ENCODE results near the gene CAMK1D. TPM values are rescaled to one million over a fixed set of nuclear protein-coding genes. Genes with fewer than 3 reads are reported as not detected.

The CAMK1D gene
- total RNA-seq, 3 donors from 2014 or later: 4.4 to 17.3 (median 5.2) TPM

GRCh38 chr10:12635127-12635541, 285.8 kb downstream of the CAMK1D start:
- Histone ChIP-seq H3K4me1 (no peaks in the 10 kb centered on the region), H3K9me3 (no peaks in the 10 kb centered on the region), H3K36me3 (no peaks in the 10 kb centered on the region), H3K27ac (no peak overlapping the region), H3K27me3 (no peaks in the 10 kb centered on the region), H3K4me3 (no peak overlapping the region)
- intact Hi-C loops (cut with DNase I; ENCODE audit: low total_unique reads): no loop called here
- DNase-seq (ENCODE audit: low spot score in 2 of 2): no peak
- TF ChIP-seq POLR2A (IDR thresholded peaks at IDR 0.05) (no peak), CTCF (IDR thresholded peaks at IDR 0.05) (no peak), POLR2AphosphoS5 (IDR thresholded peaks at IDR 0.05) (no peak)

GRCh38 chr10:12636571-12636970, 287.2 kb downstream of the CAMK1D start:
- TF ChIP-seq POLR2A (IDR thresholded peaks at IDR 0.05) (no peak), CTCF (IDR thresholded peaks at IDR 0.05) (no peak), POLR2AphosphoS5 (IDR thresholded peaks at IDR 0.05) (no peak)

GRCh38 chr10:12637649-12638048, 288.3 kb downstream of the CAMK1D start:
- Histone ChIP-seq H3K4me3 (no peak overlapping the region), H3K4me1 (no peaks in the 10 kb centered on the region), H3K36me3 (no peaks in the 10 kb centered on the region), H3K9me3 (no peaks in the 10 kb centered on the region), H3K27ac (no peak overlapping the region), H3K27me3 (no peaks in the 10 kb centered on the region)
- DNase-seq (ENCODE audit: low spot score in 2 of 2): no peak
- intact Hi-C loops (cut with DNase I; ENCODE audit: low total_unique reads): no loop called here
- no peak for TF ChIP-seq POLR2AphosphoS5 (IDR thresholded peaks at IDR 0.05)
- TF ChIP-seq POLR2A (IDR thresholded peaks at IDR 0.05): no peak
- no peak for TF ChIP-seq CTCF (IDR thresholded peaks at IDR 0.05)

More at GRCh38 chr10:12636571-12636970, 287.2 kb downstream of the CAMK1D start:
- Histone ChIP-seq H3K27ac (no peak overlapping the region), H3K27me3 (no peaks in the 10 kb centered on the region), H3K4me3 (no peak overlapping the region), H3K4me1 (no peaks in the 10 kb centered on the region), H3K36me3 (no peaks in the 10 kb centered on the region), H3K9me3 (no peaks in the 10 kb centered on the region)
- DNase-seq (ENCODE audit: low spot score in 2 of 2): no peak
- intact Hi-C loops (cut with DNase I; ENCODE audit: low total_unique reads): no loop called here

- Histone ChIP-seq H3K27ac (no peak overlapping the region), H3K4me1 (no peaks in the 10 kb centered on the region), H3K9me3 (no peaks in the 10 kb centered on the region), H3K27me3 (no peaks in the 10 kb centered on the region), H3K36me3 (no peaks in the 10 kb centered on the region), H3K4me3 (no peak overlapping the region)
- intact Hi-C loops (cut with DNase I; ENCODE audit: low total_unique reads): no loop called here
- no peak for DNase-seq (ENCODE audit: low spot score in 2 of 2)
- TF ChIP-seq POLR2AphosphoS5 (IDR thresholded peaks at IDR 0.05) (no peak), POLR2A (IDR thresholded peaks at IDR 0.05) (no peak), CTCF (IDR thresholded peaks at IDR 0.05) (no peak)
These were observed 288.8 kb downstream of the CAMK1D start for GRCh38 chr10:12638103-12638502.

GRCh38 chr10:12638781-12639180, 289.4 kb downstream of the CAMK1D start:
- TF ChIP-seq CTCF (IDR thresholded peaks at IDR 0.05) (no peak), POLR2AphosphoS5 (IDR thresholded peaks at IDR 0.05) (no peak), POLR2A (IDR thresholded peaks at IDR 0.05) (no peak)
- no peak for DNase-seq (ENCODE audit: low spot score in 2 of 2)
- no peaks in the 10 kb centered on the region for H3K4me1 ChIP-seq
- intact Hi-C loops (cut with DNase I; ENCODE audit: low total_unique reads): no loop called here
- no peaks in the 10 kb centered on the region for H3K36me3 ChIP-seq
- H3K27ac ChIP-seq: no peak overlapping the region
- no peaks in the 10 kb centered on the region for H3K9me3 ChIP-seq
- no peaks in the 10 kb centered on the region for H3K27me3 ChIP-seq
- H3K4me3 ChIP-seq: no peak overlapping the region

Data from breast epithelium (tissue), 4 donors.